ENCODE data around the gene BEGAIN. TPM values are rescaled to one million over a fixed set of nuclear protein-coding genes. Genes with fewer than 3 reads are reported as not detected.

Gene BEGAIN
- total and polyA plus RNA-seq, 2 of the 8 experiments (the other 6 are each of a cell fraction or from before 2014, with no cell fraction given): 2.9 to 3.0 TPM

GRCh38 chr14:100573757-100574641, 13.2 kb downstream of the BEGAIN start:
- H2BK120ac ChIP-seq (replicated peaks; ENCODE audit: low read depth, low read length): peak overlapping the region; percentile 83
- ChIA-PET CTCF (ENCODE audit: partially characterized antibody) (interaction anchor here (1.1 to 1.6 kb wide), 3 partner anchors 34 to 79 kb away, joined by 3 to 7 read pairs (median 4); no protein-coding TSS in a partner anchor), POLR2A (ENCODE audit: partially characterized antibody) (interaction anchor here (1.4 kb wide), 1 partner anchor 10 kb away, joined by 4 read pairs; no protein-coding TSS in a partner anchor)

More at GRCh38 chr14:100573757-100574641, 13.2 kb downstream of the BEGAIN start:
- Histone ChIP-seq H3K23me2 (ENCODE audit: low read depth, low read length) (peaks cover 4% of the 10 kb centered on the region; the same call in 1 of the 2 replicates), H2BK5ac (ENCODE audit: low read depth, low read length) (peak overlapping the region; percentile 66; the same call in 1 of the 2 replicates), H2AK5ac (ENCODE audit: low read depth, low read length) (0 out of 2 replicates have a peak overlapping the region, but pooled peaks have one; percentile 65), H3K56ac (replicated peaks; ENCODE audit: insufficient read length, low read depth, low read length) (no peak overlapping the region), H2BK20ac (ENCODE audit: low read length) (peak overlapping the region; percentile 95; the same call in 1 of the 2 replicates), H4K20me1 (replicated peaks in 1 of 2; ENCODE audit: control insufficient read depth in 1 of 2, insufficient read depth in 2 of 2, low read length in 2 of 2) (no peaks in the 10 kb centered on the region), H4K91ac (replicated peaks; ENCODE audit: insufficient read length, low read length) (peak overlapping the region; percentile 96), H3K27ac (ENCODE audit: low read depth, low read length) (no peak overlapping the region), H3K9me3 (ENCODE audit: insufficient read depth in 2 of 2, low read depth in 1 of 2, low read length in 1 of 2) (no peaks in the 10 kb centered on the region), H3K18ac (ENCODE audit: extremely low read depth, low read length) (peak overlapping the region; percentile 48), H3K9ac (replicated peaks in 1 of 4; ENCODE audit: extremely low read depth in 1 of 4, low read depth in 3 of 4, low read length in 3 of 4) (no peak overlapping the region), H2BK12ac (ENCODE audit: low read depth, low read length) (peak overlapping the region; percentile 68; the same call in 1 of the 2 replicates), H2AFZ (ENCODE audit: low read length) (no peak overlapping the region), H2BK15ac (ENCODE audit: low read length) (peak overlapping the region; percentile 88; the same call in 1 of the 2 replicates), H4K5ac (ENCODE audit: insufficient read length, low read depth, low read length) (peak overlapping the region; percentile 42), H3K27me3 (replicated peaks in 1 of 4; ENCODE audit: control insufficient read depth in 3 of 4, extremely low read depth in 1 of 4, insufficient read depth in 3 of 4, low read length in 3 of 4) (peaks cover 9 to 13% (median 10%) of the 10 kb centered on the region in 4 experiments; a peak in 6 of 7 replicates), H3K4me2 (ENCODE audit: insufficient read depth in 1 of 2, low read depth in 2 of 2, low read length in 2 of 2) (peak overlapping the region; percentile 41 to 57; a peak in 2 of 4 replicates), H3K36me3 (ENCODE audit: control insufficient read depth in 2 of 4, insufficient read depth in 4 of 4, low read length in 3 of 4) (no peaks in the 10 kb centered on the region), H3K79me2 (ENCODE audit: control insufficient read depth in 1 of 2, insufficient read depth in 2 of 2, low read length in 2 of 2) (no peaks in the 10 kb centered on the region), H3K23ac (ENCODE audit: insufficient read length) (no peak overlapping the region), H3K79me1 (ENCODE audit: low read depth, low read length) (no peaks in the 10 kb centered on the region), H3K4ac (replicated peaks; ENCODE audit: insufficient read length, low read depth, low read length) (no peak overlapping the region), H4K8ac (ENCODE audit: extremely low read depth, insufficient read depth, low read length) (no peak overlapping the region; the same call in 1 of the 2 replicates), H3K14ac (ENCODE audit: insufficient read length) (no peak overlapping the region), H3K4me3 (ENCODE audit: extremely low read depth in 1 of 4, insufficient read depth in 2 of 4, low read depth in 3 of 4, low read length in 4 of 4) (no peak overlapping the region), H3K4me1 (replicated peaks in 1 of 4; ENCODE audit: control insufficient read depth in 3 of 4, insufficient read depth in 4 of 4, low read length in 3 of 4) (peaks cover 0 to 25% (median 18%) of the 10 kb centered on the region in 4 experiments; a peak in 6 of 7 replicates)
- FAIRE-seq (no peak), DNase-seq (ENCODE audit: low read depth in 1 of 2, low spot score in 2 of 2) (no peak)
- TF ChIP-seq CTBP2 (IDR thresholded peaks at IDR 0.05; ENCODE audit: borderline replicate concordance, insufficient read depth, insufficient read length, low read length) (no peak), E2F6 (IDR thresholded peaks at IDR 0.05) (peak; percentile 36; the same call in 1 of the 2 replicates), MAX (IDR thresholded peaks at IDR 0.05) (peak; percentile 10; the same call in 1 of the 2 replicates)
- 90% methylated on average over 25 of the region's 27 CpGs; no CpG with 5 or more reads in 1 of the 2 experiments for WGBS, 2 experiments (ENCODE audit: extremely low coverage in 1 of 2, insufficient coverage in 1 of 2, insufficient read length in 1 of 2, insufficient replicate concordance in 2 of 2, low coverage in 1 of 2, low lambda C conversion rate in 2 of 2, missing lambda C conversion rate in 1 of 2)

Data from H1 (cell line).